Stimulated activated CD4-positive, alpha-beta T cell treated with anti-CD3 and anti-CD28 coated beads, Interleukin-2, amount 100 ng/mL, for 24 hours (primary cell): ENCODE data around the gene KIF3C.
"Not testable (repeated sequence)": the region's sequence is repeated elsewhere in the genome, so short reads cannot be mapped to it uniquely, and the experiment has no call there.

Experiments
- DNase-seq, 2 donors: peaks; one replicate each; pipeline ENCODE4 v3.0.0-alpha.2; 2020

Gene KIF3C

GRCh38 chr2:25998816-25999383, 16.6 kb upstream of the KIF3C start:
- DNase-seq: not testable (repeated sequence)

DNA sequence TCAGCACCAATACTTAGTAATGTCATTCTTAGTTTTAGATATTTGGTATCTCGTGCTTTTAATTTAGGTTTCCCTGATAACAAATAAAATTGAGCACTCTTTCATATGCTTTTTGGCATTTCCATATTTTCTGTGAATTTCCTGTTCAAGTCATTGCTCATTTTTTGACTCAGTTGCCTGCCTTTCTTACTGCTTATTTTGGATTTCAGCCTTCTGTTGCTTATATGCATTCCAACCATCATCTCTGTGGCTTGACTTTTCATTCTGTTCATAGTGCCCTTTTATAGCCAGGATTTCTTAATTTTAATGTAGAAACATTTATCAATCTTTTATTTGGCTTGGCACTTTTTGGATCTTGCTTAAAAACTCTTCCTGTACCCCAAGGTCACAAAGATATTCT, 14.5 kb upstream of the KIF3C start:
- no peak for DNase-seq

- no peak for DNase-seq
Measured at GRCh38 chr2:25994509-25994908, 12.2 kb upstream of the KIF3C start.

- DNase-seq: no peak
Measured at GRCh38 chr2:25993049-25993448, 10.8 kb upstream of the KIF3C start.

GRCh38 chr2:25992556-25992955, 10.3 kb upstream of the KIF3C start:
- DNase-seq: no peak

DNA sequence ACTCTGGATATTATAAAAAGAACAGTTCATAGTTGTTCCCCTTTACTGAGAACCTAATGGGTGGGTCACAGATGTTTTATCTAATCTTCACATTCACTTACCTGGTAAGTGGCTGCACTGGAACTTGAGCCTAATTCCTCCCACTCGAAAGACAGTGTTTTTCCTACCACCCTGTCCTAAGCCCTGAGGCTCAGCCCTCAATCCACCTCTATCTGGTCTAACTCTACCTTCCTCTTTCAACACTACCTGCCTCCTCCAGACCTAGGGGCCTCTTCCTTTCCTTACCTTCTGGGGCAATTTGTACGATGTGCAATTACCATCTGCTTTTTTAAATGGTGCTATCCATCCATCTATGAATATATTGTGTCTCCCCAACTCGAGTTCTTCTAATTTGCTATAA, 9.7 kb upstream of the KIF3C start:
- DNase-seq: no peak

GRCh38 chr2:25989154-25989553, 6.9 kb upstream of the KIF3C start:
- no peak for DNase-seq

DNA sequence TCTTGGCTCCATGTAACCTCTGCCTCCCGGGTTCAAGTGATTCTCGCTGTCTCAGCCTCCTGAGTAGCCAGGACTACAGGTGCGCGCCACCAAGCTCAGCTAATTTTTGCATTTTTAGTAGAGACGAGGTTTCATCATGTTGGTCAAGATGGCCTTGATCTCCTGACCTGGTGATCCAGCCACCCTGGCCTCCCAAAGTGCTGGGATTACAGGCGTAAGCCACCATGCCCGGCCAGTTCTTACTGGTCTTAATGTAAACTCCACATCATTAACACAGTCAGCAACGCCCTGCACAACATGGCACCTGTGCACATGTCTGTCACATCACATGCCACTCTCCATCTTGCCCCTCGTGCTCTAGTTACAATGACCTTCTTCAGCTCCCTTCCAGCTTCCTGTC, 5.8 kb upstream of the KIF3C start:
- no peak for DNase-seq

DNA sequence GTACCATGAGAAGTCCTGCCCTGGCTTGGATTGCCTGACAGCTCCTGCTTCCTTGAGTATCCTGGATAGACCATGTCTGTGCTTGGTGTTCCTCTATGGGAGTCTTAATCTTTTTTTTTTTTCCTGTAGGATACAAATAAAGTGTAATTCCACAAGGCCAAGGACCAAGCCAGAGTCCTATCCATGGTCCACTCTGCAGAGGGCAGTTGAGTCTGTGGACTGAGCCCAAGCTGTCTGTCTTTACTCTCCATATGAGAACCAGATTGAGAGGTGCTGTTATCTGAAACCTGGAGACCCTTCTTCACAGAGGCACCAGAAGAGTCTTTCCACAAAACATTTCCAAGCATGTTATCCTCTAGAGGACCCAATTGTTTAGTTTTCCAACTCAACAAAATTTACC, 1.4 kb upstream of the KIF3C start:
- no peak for DNase-seq

DNA sequence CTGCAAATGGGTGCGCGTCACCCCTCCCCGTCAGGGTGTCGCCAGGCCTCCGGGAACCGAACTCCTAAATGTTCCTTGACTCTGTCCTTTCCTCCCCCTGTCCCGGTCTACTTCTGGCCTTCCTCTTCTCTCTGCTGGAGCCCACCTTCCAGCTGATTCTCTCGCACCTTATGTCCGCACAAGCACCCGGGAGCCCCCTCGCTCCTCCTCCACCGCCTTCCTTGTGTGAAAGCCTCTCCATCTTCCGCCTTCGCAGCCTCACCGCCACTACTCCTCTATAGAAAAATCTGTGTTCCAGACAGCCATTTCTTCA, 627 bp upstream of the KIF3C start:
- DNase-seq: no peak

GRCh38 chr2:25981596-25982272, 563 bp downstream of the KIF3C start:
- DNase-seq: peak; percentile 25 to 38

GRCh38 chr2:25980951-25981350, 1.3 kb downstream of the KIF3C start:
- no peak for DNase-seq

GRCh38 chr2:25980076-25980887, 2.0 kb downstream of the KIF3C start:
- DNase-seq: no peak

GRCh38 chr2:25979001-25979400, 3.3 kb downstream of the KIF3C start:
- DNase-seq: no peak

DNA sequence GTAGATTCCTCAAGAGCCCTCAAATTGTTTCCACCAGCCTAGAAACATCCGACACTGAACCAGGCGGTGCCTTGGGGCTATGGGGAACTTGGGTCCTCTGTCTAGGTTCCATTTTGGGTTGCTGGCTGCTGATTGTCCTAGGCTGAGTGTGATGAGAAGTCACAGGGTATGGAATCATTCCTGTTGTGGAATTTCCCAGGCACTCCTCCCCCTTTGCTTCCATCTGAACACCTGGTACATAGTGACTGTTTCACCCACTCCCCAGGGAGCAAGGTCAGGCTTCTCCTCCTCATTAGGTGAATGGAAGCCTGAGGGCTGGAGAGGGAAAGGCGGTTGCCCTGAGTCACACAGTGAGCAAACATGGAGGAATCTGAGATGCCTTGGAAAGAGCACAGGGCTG, 4.5 kb downstream of the KIF3C start:
- DNase-seq: no peak

GRCh38 chr2:25976983-25977741, 5.1 kb downstream of the KIF3C start:
- no peak for DNase-seq

GRCh38 chr2:25972049-25972823, 10.1 kb downstream of the KIF3C start:
- DNase-seq: no peak

GRCh38 chr2:25971596-25971995, 10.7 kb downstream of the KIF3C start:
- no peak for DNase-seq

GRCh38 chr2:25966531-25967270, 15.6 kb downstream of the KIF3C start:
- no peak for DNase-seq

- no peak for DNase-seq
Measured at GRCh38 chr2:25964891-25965290, 17.4 kb downstream of the KIF3C start.

GRCh38 chr2:25960920-25961319, 21.4 kb downstream of the KIF3C start:
- no peak for DNase-seq

GRCh38 chr2:25960396-25960795, 21.9 kb downstream of the KIF3C start:
- DNase-seq: no peak
